HepG2 (cell line): ENCODE measurements around the gene CRYBA1. TPM values are rescaled to one million over a fixed set of nuclear protein-coding genes. Genes with fewer than 3 reads are reported as not detected.

Source experiments
- AKAP8 ChIP-seq: sonication (generic); formaldehyde crosslinking; IDR thresholded peaks from 2 replicates; pipeline ENCODE4 v1.5.1; 2020; ENCODE audit warnings: mild to moderate bottlenecking, missing genetic modification reagents
- BRD4 ChIP-seq: sonication (generic); formaldehyde crosslinking; IDR thresholded peaks from 2 replicates; pipeline ENCODE4 v1.4.0; 2020; ENCODE audit warnings: missing genetic modification reagents
- ELF1 ChIP-seq: sonication (generic); formaldehyde crosslinking; IDR thresholded peaks from 2 replicates; pipeline ENCODE4 v1.4.0; 2020; ENCODE audit warnings: missing genetic modification reagents
- MXD4 ChIP-seq: IDR thresholded peaks from 2 replicates; pipeline ENCODE4 v1.6.1; 2016; ENCODE audit warnings: mild to moderate bottlenecking, missing biosample characterization, missing genetic modification reagents
- NFATC3 ChIP-seq: sonication (generic); formaldehyde crosslinking; IDR thresholded peaks from 2 replicates; pipeline ENCODE4 v1.5.1; 2020; ENCODE audit warnings: mild to moderate bottlenecking, missing genetic modification reagents
- SATB2 ChIP-seq: sonication (generic); formaldehyde crosslinking; IDR thresholded peaks from 2 replicates; pipeline ENCODE4 v1.5.0; 2020; ENCODE audit warnings: missing genetic modification reagents
- SMARCE1 ChIP-seq: fragments of 450-650 bp; IDR thresholded peaks from 2 replicates; pipeline ENCODE4 v1.6.1; 2017; ENCODE audit warnings: borderline replicate concordance
- SOX5 ChIP-seq: IDR thresholded peaks from 2 replicates; pipeline ENCODE4 v1.6.1; 2016; ENCODE audit warnings: borderline replicate concordance
- TEAD2 ChIP-seq: sonication (generic); formaldehyde crosslinking; IDR thresholded peaks from 2 replicates; pipeline ENCODE4 v1.9.0; 2021; ENCODE audit warnings: missing genetic modification reagents
- ZBTB3 ChIP-seq: sonication (generic); formaldehyde crosslinking; IDR thresholded peaks from 2 replicates; pipeline ENCODE4 v1.4.0; 2020; ENCODE audit warnings: low read depth, mild to moderate bottlenecking, moderate library complexity, missing genetic modification reagents, borderline replicate concordance
- ZEB1 ChIP-seq: IDR thresholded peaks from 2 replicates; pipeline ENCODE4 v1.6.1; 2012; ENCODE audit warnings: mild to moderate bottlenecking, low read depth, inconsistent platforms; ENCODE audit not compliant: insufficient replicate concordance
- ZNF703 ChIP-seq: sonication (generic); formaldehyde crosslinking; IDR thresholded peaks from 2 replicates; pipeline ENCODE4 v1.5.1; 2020; ENCODE audit warnings: missing genetic modification reagents, mild to moderate bottlenecking, moderate library complexity, borderline replicate concordance
- ZNF879 ChIP-seq: sonication (generic); formaldehyde crosslinking; IDR thresholded peaks from 2 replicates; pipeline ENCODE4 v1.8.1; 2023; ENCODE audit warnings: missing genetic modification reagents
- ZNF891 ChIP-seq: sonication (generic); formaldehyde crosslinking; IDR thresholded peaks from 2 replicates; pipeline ENCODE4 v1.5.0; 2020; ENCODE audit warnings: mild to moderate bottlenecking, missing genetic modification reagents
- ZSCAN20 ChIP-seq: sonication (generic); formaldehyde crosslinking; IDR thresholded peaks from 2 replicates; pipeline ENCODE4 v1.4.0; 2020; ENCODE audit warnings: missing genetic modification reagents, mild to moderate bottlenecking, borderline replicate concordance
- polyA plus RNA-seq, 8 experiments: library from polyadenylated mRNA; depleted of rRNA in 3 of 8; stranded (reverse) in 7 of 8; unstranded in 1 of 8; fragments of >200 nt; fragmentation: Illumina TruSeq in 4 of 8; extraction: Trizol in 4 of 8; gene quantifications; 2 replicates each; pipeline versions ENCODE4 v1.2.1 to v1.2.3, GENCODE V29; 2011 to 2016; ENCODE audit warnings: low read depth in 4 of 8, missing spikeins in 1 of 8, mixed read lengths in 1 of 8; ENCODE audit not compliant: insufficient read depth in 1 of 8
- total RNA-seq, 5 experiments: library from RNA; depleted of rRNA; stranded (reverse); fragments of >200 nt; fragmentation: Illumina TruSeq; extraction: Trizol; gene quantifications; 2 replicates each; pipeline ENCODE4 v1.2.3, GENCODE V29; 2016; ENCODE audit warnings: low read depth in 1 of 5
- TF ChIP-seq, protein P1 (sequence below): sonication (generic); IDR thresholded peaks from 2 replicates; pipeline ENCODE4 v1.6.1; 2016; ENCODE audit warnings: low read depth, borderline replicate concordance
- TF ChIP-seq, protein P2 (sequence below): fragments of 450-650 bp; IDR thresholded peaks from 2 replicates; pipeline ENCODE4 v1.6.1; 2017
- TF ChIP-seq, protein P3 (sequence below): IDR thresholded peaks from 2 replicates; pipeline ENCODE4 v1.6.1; 2016; ENCODE audit warnings: control low read depth
- TF ChIP-seq, protein P4 (sequence below): sonication (generic); formaldehyde crosslinking; IDR thresholded peaks from 2 replicates; pipeline ENCODE4 v1.5.0; 2020; ENCODE audit warnings: mild to moderate bottlenecking, missing genetic modification reagents
- TF ChIP-seq, protein P5 (sequence below): sonication (generic); formaldehyde crosslinking; IDR thresholded peaks from 2 replicates; pipeline ENCODE4 v1.5.1; 2020; ENCODE audit warnings: mild to moderate bottlenecking, missing genetic modification reagents, moderate library complexity

Gene CRYBA1
- total and polyA plus RNA-seq, 2 of the 13 experiments (the other 11 are each of a cell fraction or from before 2014, with no cell fraction given) = not detected

DNA sequence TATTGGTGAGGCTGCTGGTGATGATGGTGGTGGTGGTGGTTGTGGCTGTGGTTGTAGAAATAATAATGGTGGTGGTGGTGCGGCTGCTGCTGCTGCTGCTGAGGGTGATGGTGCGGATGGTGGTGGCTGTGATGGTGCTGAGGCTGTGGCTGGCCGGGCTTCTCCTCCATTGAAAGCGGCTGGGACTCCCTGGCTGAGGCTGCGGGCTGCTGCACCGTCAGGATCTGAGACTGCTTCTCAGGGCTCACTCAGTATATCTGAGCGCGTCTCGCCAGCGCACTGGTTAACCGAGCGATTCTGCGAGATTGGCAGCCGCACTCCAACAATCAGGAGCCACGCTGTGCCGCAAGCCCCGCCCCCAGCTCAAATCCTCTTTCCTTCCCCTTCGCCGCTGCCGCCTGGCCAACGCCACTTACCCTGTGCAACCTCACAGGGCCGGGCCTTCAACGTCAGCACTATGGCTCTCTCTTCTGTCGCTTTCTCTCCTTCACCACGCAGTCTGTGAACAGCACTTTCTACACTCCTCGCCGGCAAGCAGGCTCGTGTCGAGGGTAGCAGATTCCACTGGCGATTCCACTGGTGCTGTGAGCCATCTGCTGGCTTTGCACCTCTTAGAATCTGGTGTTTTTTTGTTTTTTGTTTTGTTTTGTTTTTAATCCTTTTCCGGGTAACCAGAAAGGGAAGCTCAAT lies 47.4 kb downstream of the CRYBA1 start, which contains the start of gene NUFIP2 (continued):
- TF ChIP-seq, protein P1, sequence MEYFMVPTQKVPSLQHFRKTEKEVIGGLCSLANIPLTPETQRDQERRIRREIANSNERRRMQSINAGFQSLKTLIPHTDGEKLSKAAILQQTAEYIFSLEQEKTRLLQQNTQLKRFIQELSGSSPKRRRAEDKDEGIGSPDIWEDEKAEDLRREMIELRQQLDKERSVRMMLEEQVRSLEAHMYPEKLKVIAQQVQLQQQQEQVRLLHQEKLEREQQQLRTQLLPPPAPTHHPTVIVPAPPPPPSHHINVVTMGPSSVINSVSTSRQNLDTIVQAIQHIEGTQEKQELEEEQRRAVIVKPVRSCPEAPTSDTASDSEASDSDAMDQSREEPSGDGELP = no peak
- TF ChIP-seq ZBTB3 (CRISPR knock-in tag) (no peak), ZEB1 (peak; percentile 50), BRD4 (peak; percentile 89; the same call in 1 of the 2 replicates), MXD4 (no peak), AKAP8 (no peak), SATB2 (CRISPR knock-in tag) (peak; percentile 83; the same call in 1 of the 2 replicates), NFATC3 (CRISPR knock-in tag) (0 out of 2 replicates have a peak, but pooled peaks have one; percentile 38), ZSCAN20 (no peak; the same call in 1 of the 2 replicates), SOX5 (CRISPR knock-in tag) (peak; percentile 20; the same call in 1 of the 2 replicates), ELF1 (CRISPR knock-in tag) (peak; percentile 70), TEAD2 (CRISPR knock-in tag) (no peak), SMARCE1 (no peak), ZNF703 (CRISPR knock-in tag) (no peak), ZNF891 (CRISPR knock-in tag) (peak; percentile 77; the same call in 1 of the 2 replicates), ZNF879 (0 out of 2 replicates have a peak, but pooled peaks have one; percentile 83)
- TF ChIP-seq, protein P2, sequence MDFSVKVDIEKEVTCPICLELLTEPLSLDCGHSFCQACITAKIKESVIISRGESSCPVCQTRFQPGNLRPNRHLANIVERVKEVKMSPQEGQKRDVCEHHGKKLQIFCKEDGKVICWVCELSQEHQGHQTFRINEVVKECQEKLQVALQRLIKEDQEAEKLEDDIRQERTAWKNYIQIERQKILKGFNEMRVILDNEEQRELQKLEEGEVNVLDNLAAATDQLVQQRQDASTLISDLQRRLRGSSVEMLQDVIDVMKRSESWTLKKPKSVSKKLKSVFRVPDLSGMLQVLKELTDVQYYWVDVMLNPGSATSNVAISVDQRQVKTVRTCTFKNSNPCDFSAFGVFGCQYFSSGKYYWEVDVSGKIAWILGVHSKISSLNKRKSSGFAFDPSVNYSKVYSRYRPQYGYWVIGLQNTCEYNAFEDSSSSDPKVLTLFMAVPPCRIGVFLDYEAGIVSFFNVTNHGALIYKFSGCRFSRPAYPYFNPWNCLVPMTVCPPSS = no peak
- TF ChIP-seq, protein P3, sequence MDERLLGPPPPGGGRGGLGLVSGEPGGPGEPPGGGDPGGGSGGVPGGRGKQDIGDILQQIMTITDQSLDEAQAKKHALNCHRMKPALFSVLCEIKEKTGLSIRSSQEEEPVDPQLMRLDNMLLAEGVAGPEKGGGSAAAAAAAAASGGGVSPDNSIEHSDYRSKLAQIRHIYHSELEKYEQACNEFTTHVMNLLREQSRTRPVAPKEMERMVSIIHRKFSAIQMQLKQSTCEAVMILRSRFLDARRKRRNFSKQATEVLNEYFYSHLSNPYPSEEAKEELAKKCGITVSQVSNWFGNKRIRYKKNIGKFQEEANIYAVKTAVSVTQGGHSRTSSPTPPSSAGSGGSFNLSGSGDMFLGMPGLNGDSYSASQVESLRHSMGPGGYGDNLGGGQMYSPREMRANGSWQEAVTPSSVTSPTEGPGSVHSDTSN = peak; percentile 94
- TF ChIP-seq, protein P4, sequence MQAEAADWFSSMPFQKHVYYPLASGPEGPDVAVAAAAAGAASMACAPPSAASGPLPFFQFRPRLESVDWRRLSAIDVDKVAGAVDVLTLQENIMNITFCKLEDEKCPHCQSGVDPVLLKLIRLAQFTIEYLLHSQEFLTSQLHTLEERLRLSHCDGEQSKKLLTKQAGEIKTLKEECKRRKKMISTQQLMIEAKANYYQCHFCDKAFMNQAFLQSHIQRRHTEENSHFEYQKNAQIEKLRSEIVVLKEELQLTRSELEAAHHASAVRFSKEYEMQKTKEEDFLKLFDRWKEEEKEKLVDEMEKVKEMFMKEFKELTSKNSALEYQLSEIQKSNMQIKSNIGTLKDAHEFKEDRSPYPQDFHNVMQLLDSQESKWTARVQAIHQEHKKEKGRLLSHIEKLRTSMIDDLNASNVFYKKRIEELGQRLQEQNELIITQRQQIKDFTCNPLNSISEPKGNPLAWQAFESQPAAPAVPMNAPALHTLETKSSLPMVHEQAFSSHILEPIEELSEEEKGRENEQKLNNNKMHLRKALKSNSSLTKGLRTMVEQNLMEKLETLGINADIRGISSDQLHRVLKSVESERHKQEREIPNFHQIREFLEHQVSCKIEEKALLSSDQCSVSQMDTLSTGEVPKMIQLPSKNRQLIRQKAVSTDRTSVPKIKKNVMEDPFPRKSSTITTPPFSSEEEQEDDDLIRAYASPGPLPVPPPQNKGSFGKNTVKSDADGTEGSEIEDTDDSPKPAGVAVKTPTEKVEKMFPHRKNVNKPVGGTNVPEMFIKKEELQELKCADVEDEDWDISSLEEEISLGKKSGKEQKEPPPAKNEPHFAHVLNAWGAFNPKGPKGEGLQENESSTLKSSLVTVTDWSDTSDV (CRISPR knock-in tag) = no peak
- TF ChIP-seq, protein P5, sequence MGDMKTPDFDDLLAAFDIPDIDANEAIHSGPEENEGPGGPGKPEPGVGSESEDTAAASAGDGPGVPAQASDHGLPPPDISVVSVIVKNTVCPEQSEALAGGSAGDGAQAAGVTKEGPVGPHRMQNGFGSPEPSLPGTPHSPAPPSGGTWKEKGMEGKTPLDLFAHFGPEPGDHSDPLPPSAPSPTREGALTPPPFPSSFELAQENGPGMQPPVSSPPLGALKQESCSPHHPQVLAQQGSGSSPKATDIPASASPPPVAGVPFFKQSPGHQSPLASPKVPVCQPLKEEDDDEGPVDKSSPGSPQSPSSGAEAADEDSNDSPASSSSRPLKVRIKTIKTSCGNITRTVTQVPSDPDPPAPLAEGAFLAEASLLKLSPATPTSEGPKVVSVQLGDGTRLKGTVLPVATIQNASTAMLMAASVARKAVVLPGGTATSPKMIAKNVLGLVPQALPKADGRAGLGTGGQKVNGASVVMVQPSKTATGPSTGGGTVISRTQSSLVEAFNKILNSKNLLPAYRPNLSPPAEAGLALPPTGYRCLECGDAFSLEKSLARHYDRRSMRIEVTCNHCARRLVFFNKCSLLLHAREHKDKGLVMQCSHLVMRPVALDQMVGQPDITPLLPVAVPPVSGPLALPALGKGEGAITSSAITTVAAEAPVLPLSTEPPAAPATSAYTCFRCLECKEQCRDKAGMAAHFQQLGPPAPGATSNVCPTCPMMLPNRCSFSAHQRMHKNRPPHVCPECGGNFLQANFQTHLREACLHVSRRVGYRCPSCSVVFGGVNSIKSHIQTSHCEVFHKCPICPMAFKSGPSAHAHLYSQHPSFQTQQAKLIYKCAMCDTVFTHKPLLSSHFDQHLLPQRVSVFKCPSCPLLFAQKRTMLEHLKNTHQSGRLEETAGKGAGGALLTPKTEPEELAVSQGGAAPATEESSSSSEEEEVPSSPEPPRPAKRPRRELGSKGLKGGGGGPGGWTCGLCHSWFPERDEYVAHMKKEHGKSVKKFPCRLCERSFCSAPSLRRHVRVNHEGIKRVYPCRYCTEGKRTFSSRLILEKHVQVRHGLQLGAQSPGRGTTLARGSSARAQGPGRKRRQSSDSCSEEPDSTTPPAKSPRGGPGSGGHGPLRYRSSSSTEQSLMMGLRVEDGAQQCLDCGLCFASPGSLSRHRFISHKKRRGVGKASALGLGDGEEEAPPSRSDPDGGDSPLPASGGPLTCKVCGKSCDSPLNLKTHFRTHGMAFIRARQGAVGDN (CRISPR knock-in tag) = peak; percentile 91
